Adrenal gland (tissue), 12 donors: Measurements from ENCODE around the gene MTM1. TPM values are rescaled to one million over a fixed set of nuclear protein-coding genes. Genes with fewer than 3 reads are reported as not detected.

Experiments used
- DNase-seq, 7 donors: peaks; one replicate each; pipeline ENCODE4 v3.0.0-alpha.2; 2019 to 2020
- H3K27ac ChIP-seq, 5 donors: fragments of 200-600 bp; sonication (generic) in 4 of 5; 1 replicate in 3 of 5; 2 replicates in 2 of 5; pipeline versions ENCODE4 v1.5.1 to v1.8.0; 2016 to 2020; ENCODE audit warnings: mild to moderate bottlenecking in 1 of 5
- H3K27me3 ChIP-seq: fragments of 200-600 bp; 2 replicates; pipeline ENCODE4 v1.8.0; 2021
- H3K36me3 ChIP-seq, 2 donors: fragments of 200-600 bp; replicated peaks in 1 of 2; 1 replicate in 1 of 2; 2 replicates in 1 of 2; pipeline versions ENCODE4 v1.5.1 to v1.8.0; 2018 to 2022
- H3K4me1 ChIP-seq, 2 donors: fragments of 200-600 bp; replicated peaks in 1 of 2; 1 replicate in 1 of 2; 2 replicates in 1 of 2; pipeline versions ENCODE4 v1.5.1 to v1.8.0; 2018 to 2021
- H3K4me3 ChIP-seq, 4 donors: fragments of 200-600 bp; sonication (generic) in 3 of 4; one replicate each; pipeline ENCODE4 v1.5.1; 2016 to 2018
- H3K9me3 ChIP-seq, 3 donors: fragments of 200-600 bp; sonication (generic) in 1 of 3; replicated peaks in 1 of 3; 1 replicate in 2 of 3; 2 replicates in 1 of 3; pipeline versions ENCODE4 v1.5.1 to v1.8.0; 2016 to 2021
- CTCF ChIP-seq, 6 experiments: fragments of 450-650 bp in 4 of 6; fragments of 200-600 bp in 2 of 6; sonication (generic) in 1 of 6; IDR thresholded peaks; 1 replicate in 5 of 6; 2 replicates in 1 of 6; pipeline versions ENCODE4 v1.5.1 to v1.8.0; 2016 to 2021; ENCODE audit warnings: antibody characterized with exemption in 6 of 6, mild to moderate bottlenecking in 2 of 6, moderate library complexity in 1 of 6
- POLR2A ChIP-seq, 2 donors: fragments of 450-650 bp; IDR thresholded peaks; one replicate each; pipeline ENCODE4 v1.6.1; 2017; ENCODE audit warnings: antibody characterized with exemption in 2 of 2, mild to moderate bottlenecking in 2 of 2, moderate library complexity in 1 of 2
- WGBS, 4 donors: extraction: QIAGEN DNeasy Blood & Tissue Kit in 2 of 4; methylation state at CpG; one replicate each; pipeline versions ENCODE4 v1.1.5 to v1.1.7; 2013 to 2017; 5-methylcytosine and 5-hydroxymethylcytosine counted together
- intact Hi-C, 2 donors: fragments of 100-400 bp; cut with DNase I; formaldehyde crosslinking; loops; one replicate each; pipeline versions ENCODE4 v1.14.1 to v1.15.0; 2022 to 2023
- polyA plus RNA-seq, 3 donors: library from polyadenylated mRNA; stranded (reverse); fragments of 200-250 nt in 2 of 3; fragments of 350-450 nt in 1 of 3; fragmentation: Illumina TruSeq in 1 of 3; extraction: RNeasy Lipid Tissue Mini Kit (QIAGEN cat#74804) in 1 of 3; gene quantifications; one replicate each; pipeline ENCODE4 v1.2.3, GENCODE V29; 2013 to 2014
- total RNA-seq, 9 donors: library from RNA; depleted of rRNA in 4 of 9; stranded (reverse); fragments of >200 nt in 4 of 9; fragments of 120-200 nt in 1 of 9; fragmentation: NEBNext Ultra II Directional in 1 of 9; extraction: Animal tissue kit (Norgen Biotek cat#: 25700) in 1 of 9; gene quantifications; one replicate each; pipeline versions ENCODE4 v1.1.0 to v1.2.4, GENCODE V29; 2013 to 2023
- donor health status: healthy with polysubstance abuse.
- donor health status: Bipolar disorder and iron deficiency.
- donor health status: DM: yes; HTN: yes; CAD: no.
- donor health status: DM: no; HTN: no; CAD: no.
- donor health status: DM: no; HTN: no; CAD: no.
- donor health status: DM: yes; HTN: yes; CAD: no.

The MTM1 gene
- total and polyA plus RNA-seq, 12 donors: 4.1 to 31.4 (median 24.9) TPM

- Histone ChIP-seq H3K27ac (peak overlapping the region in 3 of 5 donors; percentile 7 to 39 (median 21)), H3K27me3 (no peaks in the 10 kb centered on the region), H3K36me3 (no peaks in the 10 kb centered on the region), H3K4me1 (peaks cover 0 to 36% of the 10 kb centered on the region in 2 donors), H3K9me3 (no peaks in the 10 kb centered on the region), H3K4me3 (no peak overlapping the region)
- no peak for TF ChIP-seq CTCF (IDR thresholded peaks at IDR 0.05)
- peak in 1 of 2 donors; percentile 26 for TF ChIP-seq POLR2A (IDR thresholded peaks at IDR 0.05)
- intact Hi-C loops: no loop called here
- DNase-seq: peak in 1 of 7 donors; percentile 13
- 29 to 75% (median 45%) methylated on average over 3 of the region's 3 CpGs for WGBS, 4 donors
Measured at GRCh38 chrX:150570512-150570911, 2.1 kb downstream of the MTM1 start.

DNA sequence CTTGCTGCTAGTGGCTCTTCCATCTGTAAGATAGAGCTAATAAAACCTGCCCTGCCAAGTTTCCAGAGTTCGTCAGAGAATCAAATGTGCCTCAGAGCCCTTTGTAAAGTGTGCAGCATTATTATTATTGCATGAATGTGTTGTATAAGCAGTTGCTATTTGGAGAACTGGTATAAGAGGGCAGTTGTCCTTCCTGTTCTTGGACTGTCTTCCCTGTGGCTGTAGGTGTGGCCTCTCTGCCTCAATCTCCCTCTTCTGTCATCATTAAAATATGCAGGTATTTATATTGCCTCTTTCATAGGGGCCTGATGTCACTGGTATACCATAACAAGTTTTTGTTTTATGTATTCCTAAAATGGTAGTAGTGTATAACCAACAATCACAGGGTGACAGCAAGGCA is 3.8 kb downstream of the MTM1 start:
- intact Hi-C loops: no loop called here
- peak overlapping the region in 4 of 5 donors; percentile 4 to 44 (median 37) for H3K27ac ChIP-seq
- 17 to 43% (median 29%) methylated on average over 1 of the region's 1 CpG for WGBS, 4 donors
- H3K27me3 ChIP-seq: no peaks in the 10 kb centered on the region
- no peaks in the 10 kb centered on the region for H3K9me3 ChIP-seq
- no peaks in the 10 kb centered on the region for H3K36me3 ChIP-seq
- peak in 2 of 7 donors; percentile 12 to 21 for DNase-seq
- TF ChIP-seq CTCF (IDR thresholded peaks at IDR 0.05): no peak
- TF ChIP-seq POLR2A (IDR thresholded peaks at IDR 0.05): no peak
- H3K4me1 ChIP-seq: peaks cover 0 to 39% of the 10 kb centered on the region in 2 donors
- H3K4me3 ChIP-seq: no peak overlapping the region

- intact Hi-C loops: no loop called here
- Histone ChIP-seq H3K27me3 (no peaks in the 10 kb centered on the region), H3K27ac (peak overlapping the region in 1 of 5 donors; percentile 44), H3K9me3 (no peaks in the 10 kb centered on the region), H3K36me3 (no peaks in the 10 kb centered on the region), H3K4me3 (no peak overlapping the region), H3K4me1 (peaks cover 0 to 39% of the 10 kb centered on the region in 2 donors)
- 9 to 36% (median 28%) methylated on average over 1 of the region's 1 CpG for WGBS, 4 donors
- no peak for DNase-seq
- TF ChIP-seq CTCF (IDR thresholded peaks at IDR 0.05) (no peak), POLR2A (IDR thresholded peaks at IDR 0.05) (no peak)
Measured at GRCh38 chrX:150573106-150573505, 4.7 kb downstream of the MTM1 start.

- Histone ChIP-seq H3K4me3 (no peak overlapping the region), H3K36me3 (no peaks in the 10 kb centered on the region), H3K9me3 (no peaks in the 10 kb centered on the region), H3K4me1 (peaks cover 0 to 39% of the 10 kb centered on the region in 2 donors), H3K27ac (no peak overlapping the region), H3K27me3 (no peaks in the 10 kb centered on the region)
- no peak for TF ChIP-seq POLR2A (IDR thresholded peaks at IDR 0.05)
- TF ChIP-seq CTCF (IDR thresholded peaks at IDR 0.05): no peak
- no peak for DNase-seq
- intact Hi-C loops: no loop called here
- WGBS, 4 donors: 66 to 81% (median 71%) methylated on average over 2 to 4 of the region's 4 CpGs
Measured at GRCh38 chrX:150573702-150574101, 5.3 kb downstream of the MTM1 start.
